Upper lobe of right lung (tissue), 1 donor: ENCODE results near the gene CPNE7. TPM values are rescaled to one million over a fixed set of nuclear protein-coding genes. Genes with fewer than 3 reads are reported as not detected.

Source experiments
- ATAC-seq: fragments of 200-7000 bp; cut with Tn5 transposase; one replicate; pipeline ENCODE4 v1.9.1; 2020; ENCODE audit warnings: mild to moderate bottlenecking, moderate library complexity
- DNase-seq: peaks from one replicate; pipeline ENCODE4 v3.0.0-alpha.2; 2020
- H3K27ac ChIP-seq: fragments of 200-600 bp; one replicate; pipeline ENCODE4 v1.8.0; 2022
- H3K27me3 ChIP-seq: fragments of 200-600 bp; one replicate; pipeline ENCODE4 v1.8.0; 2022; ENCODE audit warnings: mild to moderate bottlenecking
- H3K36me3 ChIP-seq: fragments of 200-600 bp; one replicate; pipeline ENCODE4 v1.8.0; 2022
- H3K4me1 ChIP-seq: fragments of 200-600 bp; one replicate; pipeline ENCODE4 v1.8.0; 2022
- H3K4me3 ChIP-seq: fragments of 200-600 bp; one replicate; pipeline ENCODE4 v1.8.0; 2022; ENCODE audit warnings: mild to moderate bottlenecking
- H3K9me3 ChIP-seq: fragments of 200-600 bp; one replicate; pipeline ENCODE4 v1.8.0; 2022
- intact Hi-C: fragments of 100-400 bp; cut with DNase I; formaldehyde crosslinking; loops from one replicate; pipeline ENCODE4 v1.11.0; 2022
- total RNA-seq: library from RNA; stranded (reverse); fragmentation: NEBNext Ultra II Directional; extraction: Animal tissue kit (Norgen Biotek cat#: 25700); gene quantifications from one replicate; pipeline ENCODE4 v1.2.1, GENCODE V29; 2021
- TF ChIP-seq, protein P1 (sequence below): fragments of 200-600 bp; IDR thresholded peaks from one replicate; pipeline ENCODE4 v1.8.0; 2022; ENCODE audit warnings: antibody characterized with exemption
- donor health status: DM: no; HTN: yes; CAD: no; lungs with severe emphysema.

The CPNE7 gene
- total RNA-seq, 1 donor from 2014 or later, result 4.8 TPM

DNA sequence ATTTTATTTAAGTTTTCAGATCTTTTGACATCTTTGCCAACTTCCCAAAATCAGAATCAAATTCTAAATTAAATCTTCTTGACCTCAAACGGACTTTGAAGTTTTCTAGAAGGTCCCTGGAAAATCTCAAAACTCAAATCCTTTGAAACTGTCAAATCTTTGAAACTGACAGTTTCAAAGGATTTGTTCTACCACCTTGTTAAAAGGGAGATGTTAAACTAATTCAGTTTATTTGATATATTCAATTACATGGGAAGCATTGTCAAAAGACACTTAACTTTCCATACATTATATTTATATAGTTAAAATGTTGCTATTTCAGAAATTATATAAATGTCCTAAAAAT, 34.5 kb downstream of the CPNE7 start:
- intact Hi-C loops, result no loop called here
- Histone ChIP-seq H3K9me3 (no peaks in the 10 kb centered on the region), H3K36me3 (no peaks in the 10 kb centered on the region), H3K4me1 (no peaks in the 10 kb centered on the region), H3K27me3 (no peaks in the 10 kb centered on the region), H3K4me3 (no peak overlapping the region), H3K27ac (no peak overlapping the region)
- TF ChIP-seq, protein P1, sequence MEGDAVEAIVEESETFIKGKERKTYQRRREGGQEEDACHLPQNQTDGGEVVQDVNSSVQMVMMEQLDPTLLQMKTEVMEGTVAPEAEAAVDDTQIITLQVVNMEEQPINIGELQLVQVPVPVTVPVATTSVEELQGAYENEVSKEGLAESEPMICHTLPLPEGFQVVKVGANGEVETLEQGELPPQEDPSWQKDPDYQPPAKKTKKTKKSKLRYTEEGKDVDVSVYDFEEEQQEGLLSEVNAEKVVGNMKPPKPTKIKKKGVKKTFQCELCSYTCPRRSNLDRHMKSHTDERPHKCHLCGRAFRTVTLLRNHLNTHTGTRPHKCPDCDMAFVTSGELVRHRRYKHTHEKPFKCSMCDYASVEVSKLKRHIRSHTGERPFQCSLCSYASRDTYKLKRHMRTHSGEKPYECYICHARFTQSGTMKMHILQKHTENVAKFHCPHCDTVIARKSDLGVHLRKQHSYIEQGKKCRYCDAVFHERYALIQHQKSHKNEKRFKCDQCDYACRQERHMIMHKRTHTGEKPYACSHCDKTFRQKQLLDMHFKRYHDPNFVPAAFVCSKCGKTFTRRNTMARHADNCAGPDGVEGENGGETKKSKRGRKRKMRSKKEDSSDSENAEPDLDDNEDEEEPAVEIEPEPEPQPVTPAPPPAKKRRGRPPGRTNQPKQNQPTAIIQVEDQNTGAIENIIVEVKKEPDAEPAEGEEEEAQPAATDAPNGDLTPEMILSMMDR, result no peak
- DNase-seq (no peak), ATAC-seq (no peak)

DNA sequence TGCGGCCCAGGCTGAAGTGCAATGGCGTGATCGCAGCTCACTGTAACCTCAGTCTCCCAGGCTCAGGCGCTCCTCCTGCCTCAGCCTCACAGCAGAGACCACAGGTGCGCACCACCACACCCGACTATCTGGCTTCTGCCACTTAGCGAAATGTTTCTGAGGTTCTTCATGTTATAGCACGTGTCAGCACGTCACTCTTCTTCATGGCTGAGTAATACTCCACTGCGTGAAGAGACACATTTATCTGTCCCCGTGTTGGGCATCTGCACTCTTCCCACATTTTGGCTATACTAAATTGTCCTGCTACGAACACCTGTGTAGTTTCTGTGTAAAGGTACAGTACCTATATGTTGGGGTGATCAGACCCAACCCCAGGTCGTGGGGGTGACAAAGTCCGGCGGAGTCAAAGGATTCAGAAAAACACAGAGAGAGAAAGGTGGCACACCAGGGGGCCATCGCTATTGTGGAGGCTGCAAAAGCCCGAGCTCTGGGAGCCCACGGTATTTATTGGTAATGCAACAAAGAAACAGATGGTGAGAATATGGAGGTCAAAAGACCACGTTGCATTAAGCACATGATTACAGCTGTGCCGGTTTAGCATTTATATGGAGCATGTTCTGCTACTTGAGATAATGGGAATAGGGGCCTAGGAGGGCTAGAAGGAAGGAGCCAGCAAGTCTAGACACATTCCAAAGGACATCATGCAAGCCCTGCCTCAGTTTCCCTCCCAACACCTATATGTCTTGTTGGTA, 37.0 kb downstream of the CPNE7 start:
- TF ChIP-seq, protein P1, result no peak
- Histone ChIP-seq H3K27ac (no peak overlapping the region), H3K4me3 (no peak overlapping the region), H3K9me3 (no peaks in the 10 kb centered on the region), H3K36me3 (no peaks in the 10 kb centered on the region), H3K27me3 (no peaks in the 10 kb centered on the region), H3K4me1 (no peaks in the 10 kb centered on the region)
- no peak for ATAC-seq
- no peak for DNase-seq
- intact Hi-C loops, result no loop called here

DNA sequence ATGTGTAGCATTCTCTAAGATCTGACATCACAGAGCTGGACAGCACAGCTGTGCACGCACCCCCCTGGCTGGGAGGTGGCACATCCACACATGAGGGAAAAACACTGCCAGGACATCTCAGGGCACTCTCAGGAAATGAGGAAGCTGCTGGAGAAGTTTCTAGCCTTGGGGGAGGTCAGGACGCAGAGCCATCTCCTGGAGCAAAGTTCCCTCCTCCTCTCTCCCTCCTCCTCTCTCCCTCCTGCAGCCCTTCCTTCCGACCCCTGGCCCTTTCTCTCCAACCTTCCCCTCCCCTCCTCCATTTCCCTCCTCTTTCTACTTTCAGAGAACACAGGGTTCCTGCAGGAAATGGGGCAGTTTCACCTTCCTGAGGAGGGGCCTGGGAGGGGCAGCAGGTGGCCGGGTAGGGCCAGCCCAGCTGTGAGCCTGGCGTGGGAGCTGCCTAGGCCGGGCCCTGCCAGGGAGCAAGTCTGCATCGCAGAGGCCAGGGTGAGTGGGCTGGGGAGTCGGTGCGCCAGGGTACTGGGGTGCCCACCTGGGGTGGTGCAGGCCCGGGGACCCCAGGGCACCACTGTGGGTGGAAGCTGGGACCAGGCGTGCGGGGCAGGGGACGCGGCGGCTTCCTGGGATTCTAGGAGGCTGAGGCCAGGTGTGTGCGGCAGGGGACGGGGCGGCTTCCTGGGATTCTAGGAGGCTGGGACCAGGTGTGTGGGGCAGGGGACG, 37.8 kb downstream of the CPNE7 start, which contains the start of gene DPEP1:
Gene DPEP1 (plus strand): TSS at position 412 of the 723 bp plus-strand sequence. CDS start 16,769 bp downstream, outside the sequence.
- ATAC-seq (peak; percentile 21), DNase-seq (no peak)
- H3K4me1 ChIP-seq, result no peaks in the 10 kb centered on the region
- H3K27ac ChIP-seq, result no peak within 1 kb of the TSS
- no peaks in the 10 kb centered on the region for H3K27me3 ChIP-seq
- TF ChIP-seq, protein P1, result no peak
- no peaks in the 10 kb centered on the region for H3K36me3 ChIP-seq
- intact Hi-C loops, result no loop called here
- H3K4me3 ChIP-seq, result no peak within 1 kb of the TSS
- no peaks in the 10 kb centered on the region for H3K9me3 ChIP-seq

DNA sequence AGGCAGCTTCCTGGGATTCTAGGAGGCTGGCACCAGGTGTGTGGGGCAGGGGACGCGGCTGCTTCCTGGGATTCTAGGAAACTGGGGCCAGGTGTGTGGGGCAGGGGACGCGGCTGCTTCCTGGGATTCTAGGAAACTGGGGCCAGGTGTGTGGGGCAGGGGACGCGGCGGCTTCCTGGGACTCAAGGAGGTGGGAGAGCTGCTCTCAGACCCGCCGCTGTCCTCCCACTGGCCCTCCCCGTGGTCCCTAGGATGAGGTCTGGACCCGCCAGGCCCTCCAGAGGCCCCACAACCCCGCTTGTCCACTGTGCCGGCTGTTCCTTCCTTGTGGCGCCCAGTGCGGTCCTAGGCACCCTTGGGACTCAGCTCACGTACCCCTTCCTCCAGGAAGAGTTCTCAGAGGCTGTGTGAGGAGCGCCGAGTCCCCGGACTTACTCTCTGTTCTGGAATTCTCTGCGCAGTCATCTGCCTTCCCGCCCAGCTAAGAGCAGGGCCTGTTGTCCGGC, 38.4 kb downstream of the CPNE7 start:
- no peaks in the 10 kb centered on the region for H3K9me3 ChIP-seq
- H3K4me1 ChIP-seq, result no peaks in the 10 kb centered on the region
- ATAC-seq (no peak), DNase-seq (no peak)
- no peaks in the 10 kb centered on the region for H3K36me3 ChIP-seq
- H3K27ac ChIP-seq, result no peak overlapping the region
- intact Hi-C loops, result no loop called here
- TF ChIP-seq, protein P1, result no peak
- H3K27me3 ChIP-seq, result no peaks in the 10 kb centered on the region
- no peak overlapping the region for H3K4me3 ChIP-seq

DNA sequence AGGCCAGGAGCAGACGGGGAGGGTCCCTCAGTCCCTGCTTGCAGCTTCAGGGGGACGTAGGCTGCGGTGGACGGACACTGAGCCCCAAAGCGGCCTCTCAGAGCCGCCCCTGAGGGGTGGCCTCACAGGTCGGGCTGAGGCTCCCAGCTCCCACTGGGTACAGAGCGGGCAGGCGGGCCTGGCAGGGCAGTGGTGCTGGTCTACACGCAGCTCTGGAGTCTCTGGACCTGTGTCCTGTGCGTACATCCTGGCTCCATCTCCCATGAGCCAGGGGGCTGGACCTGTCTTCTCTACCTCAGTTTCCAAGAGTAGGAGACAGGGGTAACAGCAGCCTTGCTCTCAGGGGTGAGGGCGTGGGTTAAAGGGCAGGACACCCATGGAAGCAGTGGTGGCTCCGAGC, 39.6 kb downstream of the CPNE7 start:
- Histone ChIP-seq H3K27me3 (no peaks in the 10 kb centered on the region), H3K4me3 (no peak overlapping the region), H3K36me3 (no peaks in the 10 kb centered on the region), H3K9me3 (no peaks in the 10 kb centered on the region), H3K27ac (no peak overlapping the region), H3K4me1 (no peaks in the 10 kb centered on the region)
- intact Hi-C loops, result no loop called here
- DNase-seq (no peak), ATAC-seq (peak; percentile 11)
- TF ChIP-seq, protein P1, result no peak
